OCI-M1 (cell line): ENCODE measurements around the gene ACACB.

Experiments used
- DNase-seq: peaks from one replicate; lab custom pipeline; 2025; lab: John Stamatoyannopoulos, UW

ACACB gene

GRCh38 chr12:109173443-109174240 lies 57.3 kb downstream of the ACACB start:
- DNase-seq: no peak

- DNase-seq: no peak
Observed at GRCh38 chr12:109174468-109174867, 58.1 kb downstream of the ACACB start.

- no peak for DNase-seq
Observed at GRCh38 chr12:109178532-109178931, 62.1 kb downstream of the ACACB start.

DNA sequence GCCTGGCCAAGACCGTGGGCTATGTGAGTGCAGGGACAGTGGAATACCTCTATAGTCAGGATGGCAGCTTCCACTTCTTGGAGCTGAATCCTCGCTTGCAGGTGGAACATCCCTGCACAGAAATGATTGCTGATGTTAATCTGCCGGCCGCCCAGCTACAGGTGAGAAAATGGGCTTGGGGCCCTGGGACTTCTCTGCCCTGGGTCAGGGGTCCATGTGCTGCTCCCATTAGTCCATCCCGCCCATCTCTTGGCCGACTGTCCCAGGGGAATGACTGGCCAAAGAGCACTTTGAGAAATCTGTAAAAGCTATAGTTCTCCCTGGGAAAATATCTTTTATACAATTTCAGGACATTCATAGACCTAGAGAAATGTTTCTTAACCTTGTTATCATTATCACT lies 63.5 kb downstream of the ACACB start:
- DNase-seq: no peak

- DNase-seq: no peak
Observed at GRCh38 chr12:109182041-109182839, 65.9 kb downstream of the ACACB start.

DNA sequence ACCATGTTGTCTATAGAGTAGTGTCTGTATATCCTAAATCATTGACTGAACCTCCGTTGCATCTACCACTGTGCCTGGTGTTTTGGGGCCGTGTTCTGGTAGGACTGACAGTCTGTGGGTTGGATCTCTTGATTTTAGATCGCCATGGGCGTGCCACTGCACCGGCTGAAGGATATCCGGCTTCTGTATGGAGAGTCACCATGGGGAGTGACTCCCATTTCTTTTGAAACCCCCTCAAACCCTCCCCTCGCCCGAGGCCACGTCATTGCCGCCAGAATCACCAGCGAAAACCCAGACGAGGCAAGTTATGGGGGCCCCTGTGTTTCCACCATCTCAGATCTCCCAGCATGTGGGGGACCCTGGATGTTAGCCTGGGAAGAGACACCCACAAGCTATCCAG lies 69.1 kb downstream of the ACACB start:
- no peak for DNase-seq

GRCh38 chr12:109186993-109187653 lies 70.7 kb downstream of the ACACB start:
- DNase-seq: no peak

GRCh38 chr12:109188108-109188712 lies 71.8 kb downstream of the ACACB start:
- DNase-seq: no peak

DNA sequence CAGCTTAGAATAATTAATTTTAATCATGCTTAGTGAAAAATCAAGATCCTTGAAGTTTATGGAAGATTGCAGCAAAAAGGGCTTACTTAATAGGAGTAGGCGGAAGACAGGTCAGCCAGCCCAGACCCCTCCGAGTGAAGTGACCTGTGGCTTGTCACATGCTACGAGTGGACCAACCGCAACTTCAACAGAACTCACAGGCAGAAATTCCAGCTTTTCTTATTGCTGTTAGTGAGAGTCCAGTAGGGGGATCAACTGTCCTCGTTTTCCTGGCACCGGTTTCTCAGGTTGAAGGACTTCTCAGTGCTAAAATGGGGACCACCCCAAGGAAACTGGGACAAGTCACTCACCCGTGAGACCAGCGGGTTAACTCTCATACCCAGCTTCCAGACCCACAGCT lies 72.9 kb downstream of the ACACB start:
- no peak for DNase-seq

DNA sequence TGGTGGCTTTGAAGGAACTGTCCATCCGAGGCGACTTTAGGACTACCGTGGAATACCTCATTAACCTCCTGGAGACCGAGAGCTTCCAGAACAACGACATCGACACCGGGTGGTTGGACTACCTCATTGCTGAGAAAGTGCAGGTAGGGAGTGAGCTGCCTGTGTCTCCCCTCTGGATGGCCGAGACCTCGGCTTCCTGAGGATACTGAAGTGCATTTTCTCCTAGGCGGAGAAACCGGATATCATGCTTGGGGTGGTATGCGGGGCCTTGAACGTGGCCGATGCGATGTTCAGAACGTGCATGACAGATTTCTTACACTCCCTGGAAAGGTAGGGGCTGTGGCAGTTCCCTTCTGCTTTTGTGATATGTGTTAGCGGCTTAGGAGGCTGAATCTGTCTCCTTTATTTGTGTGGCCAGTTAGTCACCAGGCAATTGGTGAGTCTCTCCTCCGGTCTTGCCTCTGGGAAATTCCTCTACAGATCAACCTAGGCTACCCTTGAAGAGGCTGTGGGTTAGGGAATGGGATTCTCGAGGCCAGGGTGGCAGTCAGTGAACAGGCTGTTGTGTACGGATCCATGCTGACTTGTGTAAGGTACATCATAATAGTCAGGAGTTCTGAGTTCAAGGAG lies 75.3 kb downstream of the ACACB start:
- no peak for DNase-seq

DNA sequence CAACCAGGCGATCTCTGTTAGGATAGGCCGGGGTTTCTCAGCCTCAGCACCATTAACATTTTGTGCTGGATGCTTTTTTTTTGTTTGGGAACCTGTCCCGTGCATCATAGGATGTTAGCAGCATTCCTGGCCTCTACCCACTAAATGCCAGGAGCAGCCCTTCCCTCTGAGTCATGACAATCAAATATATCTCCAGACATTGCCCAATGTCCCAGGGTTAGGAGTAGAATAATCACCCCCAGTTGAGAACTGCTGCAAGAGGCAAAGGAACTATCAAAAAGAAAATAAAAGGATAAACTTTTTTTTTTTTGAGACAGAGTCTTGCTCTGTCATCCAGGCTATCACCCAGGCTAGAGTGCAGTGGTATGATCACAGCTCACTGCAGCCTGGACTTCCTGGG lies 76.0 kb downstream of the ACACB start:
- no peak for DNase-seq

DNA sequence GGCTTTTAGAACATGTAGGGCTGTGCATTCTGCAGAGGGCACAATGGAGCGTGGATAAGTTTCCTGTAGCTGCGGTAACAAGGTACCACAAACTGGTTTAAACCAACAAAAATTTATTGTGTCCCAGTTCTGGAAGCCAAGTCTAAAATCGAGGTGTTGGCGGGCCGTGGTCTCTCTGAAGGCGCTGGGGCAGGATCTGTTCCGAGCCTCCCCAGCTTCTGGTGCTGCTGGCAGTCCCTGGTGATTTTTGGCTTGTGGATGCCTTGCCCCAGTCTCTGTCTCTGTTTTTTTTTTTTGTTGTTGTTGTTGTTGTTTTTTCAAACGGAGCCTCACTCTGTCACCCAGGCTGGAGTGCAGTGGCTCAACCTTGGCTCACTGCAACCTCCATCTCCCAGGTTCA lies 77.5 kb downstream of the ACACB start:
- DNase-seq: no peak

DNA sequence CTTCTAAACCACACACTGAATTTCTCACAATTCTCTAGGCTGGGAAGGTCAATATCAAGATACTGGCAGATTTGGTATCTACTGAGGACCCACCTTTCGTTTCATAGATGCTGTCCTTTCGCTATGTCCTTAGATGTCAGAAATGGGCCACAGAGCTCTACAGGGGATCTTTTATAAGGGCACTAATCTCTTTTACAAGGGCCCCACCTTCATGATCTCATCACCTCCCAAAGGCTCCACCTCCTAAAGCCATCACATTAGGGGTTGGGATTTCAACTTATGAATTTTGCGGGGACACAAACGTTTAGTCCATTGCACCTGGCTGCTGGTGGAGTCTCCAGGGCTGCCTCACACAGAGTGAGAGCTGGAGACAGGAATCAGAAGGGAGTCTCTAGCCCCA lies 79.9 kb downstream of the ACACB start:
- DNase-seq: no peak

GRCh38 chr12:109197327-109197726 lies 80.9 kb downstream of the ACACB start:
- no peak for DNase-seq

DNA sequence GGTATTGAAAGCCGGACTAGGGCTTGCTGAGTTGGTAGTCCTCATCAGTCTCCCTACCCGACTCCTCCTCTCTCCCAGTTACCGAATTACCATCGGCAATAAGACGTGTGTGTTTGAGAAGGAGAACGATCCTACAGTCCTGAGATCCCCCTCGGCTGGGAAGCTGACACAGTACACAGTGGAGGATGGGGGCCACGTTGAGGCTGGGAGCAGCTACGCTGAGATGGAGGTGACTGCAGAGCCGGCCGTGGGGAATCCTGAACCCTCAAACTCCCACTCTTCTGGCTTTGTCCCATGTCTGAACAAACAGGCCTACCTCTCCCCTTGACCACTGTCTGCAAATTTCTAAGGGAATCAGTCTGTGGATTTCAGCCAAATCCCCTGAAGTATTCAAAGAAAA lies 82.9 kb downstream of the ACACB start:
- DNase-seq: no peak

- DNase-seq: no peak
Observed at GRCh38 chr12:109200825-109201495, 84.6 kb downstream of the ACACB start.

- no peak for DNase-seq
Observed at GRCh38 chr12:109201496-109201885, 85.1 kb downstream of the ACACB start.

- DNase-seq: no peak
Observed at GRCh38 chr12:109202770-109203169, 86.4 kb downstream of the ACACB start.

GRCh38 chr12:109203480-109203879 lies 87.1 kb downstream of the ACACB start:
- no peak for DNase-seq

- DNase-seq: no peak
Observed at GRCh38 chr12:109209082-109209481, 92.7 kb downstream of the ACACB start.

DNA sequence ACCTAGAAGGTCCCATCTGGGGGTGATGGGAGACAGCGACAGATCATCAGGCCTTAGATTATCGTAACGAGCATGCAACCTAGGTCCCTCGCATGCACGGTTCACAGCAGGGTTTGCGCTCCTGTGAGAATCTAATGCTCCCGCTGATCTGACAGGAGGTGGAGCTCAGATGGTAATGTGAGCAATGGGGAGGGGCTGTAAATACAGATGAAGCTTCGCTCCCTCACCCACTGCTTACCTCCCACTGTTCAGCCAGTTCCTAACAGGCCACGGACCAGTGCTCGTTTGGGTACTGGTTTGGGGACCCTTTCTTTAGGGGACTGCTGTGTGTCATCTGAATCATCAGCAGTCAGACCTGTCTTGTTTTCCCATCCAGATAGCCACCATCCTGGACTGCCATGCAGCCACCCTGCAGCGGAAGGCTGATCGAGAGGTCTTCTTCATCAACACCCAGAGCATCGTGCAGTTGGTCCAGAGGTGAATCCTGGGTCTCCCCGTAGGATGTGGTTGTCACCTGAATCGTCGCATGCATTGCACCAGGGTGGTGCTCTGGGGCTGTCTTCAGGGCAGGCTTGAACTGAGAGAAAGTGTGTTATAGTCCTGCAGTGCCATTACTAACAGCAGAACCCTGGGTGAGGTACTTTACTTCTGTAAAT lies 96.2 kb downstream of the ACACB start:
- DNase-seq: no peak
